ENCODE results near the gene PRKCE.

The PRKCE gene

DNA sequence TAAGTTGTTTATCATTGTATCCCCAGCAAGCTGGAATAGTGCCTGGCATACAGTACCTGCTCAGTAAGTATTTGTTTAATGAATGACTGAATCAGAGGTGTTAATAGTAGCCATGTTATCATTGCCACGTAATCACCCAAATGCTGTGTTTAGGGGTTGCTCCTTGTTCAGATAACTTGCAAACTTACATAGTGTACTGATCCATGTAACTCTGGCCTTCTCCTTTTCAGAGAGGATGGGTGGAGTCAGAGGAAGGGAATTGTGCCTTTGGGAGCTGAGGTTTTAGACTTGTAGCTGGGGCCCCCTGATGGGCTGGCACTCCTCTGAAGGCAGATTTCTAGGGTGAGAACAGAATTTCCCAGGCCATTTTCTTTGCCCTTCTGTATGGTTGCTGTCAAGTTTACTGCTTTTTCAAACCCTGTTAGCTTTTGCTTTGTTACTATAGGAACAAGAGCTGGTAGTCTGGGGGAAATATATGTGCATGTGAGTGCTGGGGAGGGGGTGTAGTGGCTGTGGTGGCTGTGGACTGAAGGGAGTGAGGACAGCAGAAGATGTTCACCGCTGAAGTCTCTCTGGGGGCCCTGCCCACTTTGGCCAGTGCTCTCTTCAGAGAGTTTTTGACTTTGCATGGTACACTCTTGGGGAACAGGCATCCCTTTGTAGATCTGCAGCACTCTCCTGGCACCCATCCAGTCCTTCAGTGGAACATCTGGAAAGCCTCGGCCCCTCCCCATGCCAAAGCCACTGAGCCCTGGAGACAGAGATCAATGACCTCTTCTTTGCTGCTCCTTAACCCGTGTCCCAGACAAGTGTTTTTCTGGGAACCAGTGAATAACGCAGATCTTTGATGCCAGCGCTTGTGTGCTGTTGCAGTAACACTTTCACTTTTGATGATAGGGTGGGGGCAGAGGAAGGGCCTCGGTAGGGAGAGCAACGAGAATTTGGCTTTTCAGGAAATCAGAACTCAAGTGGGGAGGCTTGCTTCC, 209.0 kb downstream of the PRKCE start:
- Histone ChIP-seq H3K9me3 (ENCODE audit: control insufficient read depth in 1 of 2, low read length in 2 of 2) (no peaks in the 10 kb centered on the region), H3K27ac (ENCODE audit: low read depth, low read length) (no peak overlapping the region), H3K36me3 (ENCODE audit: control insufficient read depth in 1 of 2, insufficient read depth in 2 of 2, low read length in 2 of 2) (no peaks in the 10 kb centered on the region), H3K4me3 (ENCODE audit: low read depth in 1 of 2, low read length in 2 of 2) (peak overlapping the region; percentile 44 to 46), H3K27me3 (ENCODE audit: control insufficient read depth in 1 of 2, insufficient read depth in 2 of 2, low read length in 2 of 2) (no peaks in the 10 kb centered on the region), H3K9ac (ENCODE audit: low read depth in 1 of 2, low read length in 2 of 2) (peak overlapping the region in 1 of 2 donors; percentile 21), H3K4me1 (ENCODE audit: control insufficient read depth in 1 of 2, insufficient read depth in 2 of 2, low read length in 2 of 2) (peaks cover 14 to 15% of the 10 kb centered on the region in 2 donors)

DNA sequence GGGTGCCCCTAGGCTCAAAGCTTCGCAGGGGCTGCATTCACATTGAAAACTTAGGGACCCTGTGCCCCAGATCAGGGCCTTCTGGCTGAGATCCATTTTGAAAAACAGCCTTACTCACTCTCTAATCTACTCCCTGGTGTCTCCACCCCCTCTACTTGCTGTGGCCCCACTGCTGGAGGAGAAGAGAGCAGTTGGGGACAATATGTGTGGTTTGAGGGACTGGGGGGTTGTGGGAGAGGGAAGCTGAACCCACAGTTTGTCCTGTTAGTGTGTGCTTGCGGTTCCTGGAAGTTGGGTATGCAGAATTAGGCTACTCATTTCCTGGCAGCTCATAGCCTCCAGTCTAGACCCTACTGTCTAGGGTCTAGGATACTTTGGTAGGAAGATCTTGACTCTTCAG, 211.4 kb downstream of the PRKCE start:
- Histone ChIP-seq H3K4me3 (ENCODE audit: low read depth in 1 of 2, low read length in 2 of 2) (no peak overlapping the region), H3K27me3 (ENCODE audit: control insufficient read depth in 1 of 2, insufficient read depth in 2 of 2, low read length in 2 of 2) (no peaks in the 10 kb centered on the region), H3K36me3 (ENCODE audit: control insufficient read depth in 1 of 2, insufficient read depth in 2 of 2, low read length in 2 of 2) (no peaks in the 10 kb centered on the region), H3K4me1 (ENCODE audit: control insufficient read depth in 1 of 2, insufficient read depth in 2 of 2, low read length in 2 of 2) (peaks cover 14 to 15% of the 10 kb centered on the region in 2 donors), H3K27ac (ENCODE audit: low read depth, low read length) (no peak overlapping the region), H3K9me3 (ENCODE audit: control insufficient read depth in 1 of 2, low read length in 2 of 2) (no peaks in the 10 kb centered on the region), H3K9ac (ENCODE audit: low read depth in 1 of 2, low read length in 2 of 2) (no peak overlapping the region)

DNA sequence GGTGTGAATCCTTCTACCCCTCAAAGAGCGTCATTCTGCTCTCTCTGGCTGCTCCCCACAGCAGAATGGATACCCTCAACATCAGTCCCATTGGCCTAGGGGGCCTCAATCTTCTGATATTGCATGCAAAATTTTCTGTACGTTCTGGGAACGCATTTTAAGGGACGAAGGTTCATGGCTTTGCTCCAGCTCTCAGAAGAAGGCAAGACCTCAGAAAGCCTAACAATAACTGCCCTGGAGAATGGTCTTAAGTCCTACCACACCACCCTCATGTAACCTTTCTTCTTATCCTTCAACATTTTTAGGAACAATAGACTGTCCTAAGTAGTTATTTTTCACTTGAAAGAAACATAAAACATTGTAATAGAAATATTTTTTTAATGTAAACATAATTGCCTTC, 212.6 kb downstream of the PRKCE start:
- no peak overlapping the region for H3K4me3 ChIP-seq (ENCODE audit: low read depth in 1 of 2, low read length in 2 of 2)
- H3K27me3 ChIP-seq (ENCODE audit: control insufficient read depth in 1 of 2, insufficient read depth in 2 of 2, low read length in 2 of 2), result no peaks in the 10 kb centered on the region
- H3K9me3 ChIP-seq (ENCODE audit: control insufficient read depth in 1 of 2, low read length in 2 of 2), result no peaks in the 10 kb centered on the region
- no peak overlapping the region for H3K9ac ChIP-seq (ENCODE audit: low read depth in 1 of 2, low read length in 2 of 2)
- H3K36me3 ChIP-seq (ENCODE audit: control insufficient read depth in 1 of 2, insufficient read depth in 2 of 2, low read length in 2 of 2), result no peaks in the 10 kb centered on the region
- H3K4me1 ChIP-seq (ENCODE audit: control insufficient read depth in 1 of 2, insufficient read depth in 2 of 2, low read length in 2 of 2), result peaks cover 14 to 15% of the 10 kb centered on the region in 2 donors
- H3K27ac ChIP-seq (ENCODE audit: low read depth, low read length), result no peak overlapping the region

DNA sequence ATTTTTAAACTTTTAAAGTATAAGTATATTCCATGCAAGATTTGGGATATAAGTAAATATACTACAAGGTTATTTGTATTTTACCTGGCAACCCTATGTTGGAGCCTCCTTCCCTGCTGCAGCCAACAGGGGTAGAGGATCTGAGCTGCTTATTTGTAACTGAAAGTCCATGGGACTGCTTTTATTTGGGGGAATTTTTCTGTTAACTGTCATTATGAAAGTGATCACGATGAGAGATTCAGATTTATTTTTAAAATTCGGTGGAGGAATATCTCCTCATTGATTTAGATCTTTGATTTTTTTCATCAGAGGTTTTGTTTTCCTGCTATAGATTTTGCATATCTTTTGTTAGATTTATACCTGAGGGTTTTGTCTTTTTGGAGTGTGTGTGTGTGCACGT, 215.9 kb downstream of the PRKCE start:
- H3K9ac ChIP-seq (ENCODE audit: low read depth in 1 of 2, low read length in 2 of 2), result no peak overlapping the region
- no peak overlapping the region for H3K27ac ChIP-seq (ENCODE audit: low read depth, low read length)
- no peak overlapping the region for H3K4me3 ChIP-seq (ENCODE audit: low read depth in 1 of 2, low read length in 2 of 2)
- H3K4me1 ChIP-seq (ENCODE audit: control insufficient read depth in 1 of 2, insufficient read depth in 2 of 2, low read length in 2 of 2), result peaks cover 0 to 4% of the 10 kb centered on the region in 2 donors
- H3K36me3 ChIP-seq (ENCODE audit: control insufficient read depth in 1 of 2, insufficient read depth in 2 of 2, low read length in 2 of 2), result no peaks in the 10 kb centered on the region
- H3K9me3 ChIP-seq (ENCODE audit: control insufficient read depth in 1 of 2, low read length in 2 of 2), result no peaks in the 10 kb centered on the region
- H3K27me3 ChIP-seq (ENCODE audit: control insufficient read depth in 1 of 2, insufficient read depth in 2 of 2, low read length in 2 of 2), result no peaks in the 10 kb centered on the region

DNA sequence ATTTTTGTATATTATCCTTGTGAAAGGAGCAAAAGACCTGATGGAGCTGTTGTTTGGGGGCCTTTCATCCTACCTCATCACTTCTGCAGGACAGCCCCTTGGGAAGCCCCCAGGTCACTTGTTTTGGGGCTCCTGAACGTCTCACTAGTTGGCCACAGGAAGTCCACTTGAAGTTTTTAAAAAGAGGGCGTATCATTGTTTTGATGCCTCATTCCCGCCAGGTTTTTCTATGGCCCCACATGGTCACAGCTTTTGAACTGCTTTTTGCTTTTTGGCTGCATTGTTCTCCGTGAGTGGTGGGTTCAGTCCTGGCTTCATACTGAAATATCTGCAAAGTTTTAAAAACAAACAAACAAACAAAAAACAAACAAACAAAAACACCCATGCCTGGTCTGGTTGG, 216.3 kb downstream of the PRKCE start:
- Histone ChIP-seq H3K4me3 (ENCODE audit: low read depth in 1 of 2, low read length in 2 of 2) (no peak overlapping the region), H3K27me3 (ENCODE audit: control insufficient read depth in 1 of 2, insufficient read depth in 2 of 2, low read length in 2 of 2) (no peaks in the 10 kb centered on the region), H3K9ac (ENCODE audit: low read depth in 1 of 2, low read length in 2 of 2) (no peak overlapping the region), H3K27ac (ENCODE audit: low read depth, low read length) (no peak overlapping the region), H3K9me3 (ENCODE audit: control insufficient read depth in 1 of 2, low read length in 2 of 2) (no peaks in the 10 kb centered on the region), H3K4me1 (ENCODE audit: control insufficient read depth in 1 of 2, insufficient read depth in 2 of 2, low read length in 2 of 2) (peaks cover 0 to 4% of the 10 kb centered on the region in 2 donors), H3K36me3 (ENCODE audit: control insufficient read depth in 1 of 2, insufficient read depth in 2 of 2, low read length in 2 of 2) (no peaks in the 10 kb centered on the region)

DNA sequence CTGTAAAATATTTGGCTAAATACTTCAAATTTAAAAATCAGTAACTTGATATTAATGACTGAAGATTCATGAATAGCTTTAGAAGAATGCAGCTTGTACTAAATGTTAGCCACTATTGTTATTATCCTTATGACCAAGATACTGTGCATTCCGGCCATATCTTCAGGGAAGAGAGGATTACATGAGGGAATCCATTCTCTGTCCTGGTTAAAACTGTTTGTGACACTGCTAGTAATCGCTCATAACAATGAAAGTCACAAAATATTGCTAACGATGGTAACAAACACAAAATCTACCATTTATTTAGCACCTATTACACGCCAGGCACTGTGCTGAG, 217.7 kb downstream of the PRKCE start:
- no peaks in the 10 kb centered on the region for H3K9me3 ChIP-seq (ENCODE audit: control insufficient read depth in 1 of 2, low read length in 2 of 2)
- H3K9ac ChIP-seq (ENCODE audit: low read depth in 1 of 2, low read length in 2 of 2), result no peak overlapping the region
- no peak overlapping the region for H3K27ac ChIP-seq (ENCODE audit: low read depth, low read length)
- H3K36me3 ChIP-seq (ENCODE audit: control insufficient read depth in 1 of 2, insufficient read depth in 2 of 2, low read length in 2 of 2), result no peaks in the 10 kb centered on the region
- no peaks in the 10 kb centered on the region for H3K27me3 ChIP-seq (ENCODE audit: control insufficient read depth in 1 of 2, insufficient read depth in 2 of 2, low read length in 2 of 2)
- H3K4me1 ChIP-seq (ENCODE audit: control insufficient read depth in 1 of 2, insufficient read depth in 2 of 2, low read length in 2 of 2), result peaks cover 0 to 13% of the 10 kb centered on the region in 2 donors
- H3K4me3 ChIP-seq (ENCODE audit: low read depth in 1 of 2, low read length in 2 of 2), result no peak overlapping the region

DNA sequence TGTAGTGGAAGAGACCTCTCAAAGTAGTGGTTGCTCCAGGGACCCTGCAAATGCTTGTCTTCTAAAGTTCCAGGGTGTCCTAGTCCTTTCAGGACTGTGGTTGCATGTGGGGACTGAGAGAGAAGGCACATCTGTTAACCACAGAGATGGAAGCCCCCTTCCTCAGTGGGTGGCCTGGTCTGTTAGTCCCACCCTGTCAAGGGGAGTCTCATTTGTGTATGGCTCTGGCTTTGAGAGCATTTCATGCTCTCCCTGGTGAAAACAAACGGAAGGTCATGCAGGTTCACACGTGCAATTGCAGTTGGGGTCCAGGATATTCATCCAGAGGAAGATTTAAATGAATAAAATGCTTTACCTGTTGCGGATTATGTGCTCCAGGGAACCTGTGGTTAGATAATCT, 219.6 kb downstream of the PRKCE start:
- no peak overlapping the region for H3K9ac ChIP-seq (ENCODE audit: low read depth in 1 of 2, low read length in 2 of 2)
- H3K36me3 ChIP-seq (ENCODE audit: control insufficient read depth in 1 of 2, insufficient read depth in 2 of 2, low read length in 2 of 2), result no peaks in the 10 kb centered on the region
- H3K27ac ChIP-seq (ENCODE audit: low read depth, low read length), result no peak overlapping the region
- no peaks in the 10 kb centered on the region for H3K27me3 ChIP-seq (ENCODE audit: control insufficient read depth in 1 of 2, insufficient read depth in 2 of 2, low read length in 2 of 2)
- H3K4me1 ChIP-seq (ENCODE audit: control insufficient read depth in 1 of 2, insufficient read depth in 2 of 2, low read length in 2 of 2), result peaks cover 0 to 21% of the 10 kb centered on the region in 2 donors
- H3K9me3 ChIP-seq (ENCODE audit: control insufficient read depth in 1 of 2, low read length in 2 of 2), result no peaks in the 10 kb centered on the region
- no peak overlapping the region for H3K4me3 ChIP-seq (ENCODE audit: low read depth in 1 of 2, low read length in 2 of 2)

DNA sequence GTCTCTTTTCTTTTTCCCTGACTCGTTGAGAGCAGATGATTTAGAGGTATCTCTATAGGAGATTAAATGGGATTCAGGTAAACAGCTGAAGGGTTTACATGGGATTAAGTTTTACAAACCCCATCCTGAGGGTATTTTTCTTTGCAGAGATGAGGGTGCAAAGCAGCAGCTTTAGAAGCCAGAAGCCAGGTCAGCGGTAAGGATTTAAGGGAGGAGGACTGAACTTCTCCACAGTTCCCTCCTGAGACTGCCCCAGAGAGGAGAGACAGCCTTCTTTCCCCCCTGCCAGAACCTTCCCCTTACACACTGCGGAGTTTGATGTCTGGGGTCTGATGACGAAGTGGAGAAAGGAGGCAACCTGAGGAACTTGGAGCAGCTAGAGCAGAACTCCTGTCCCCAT, 220.1 kb downstream of the PRKCE start:
- no peaks in the 10 kb centered on the region for H3K36me3 ChIP-seq (ENCODE audit: control insufficient read depth in 1 of 2, insufficient read depth in 2 of 2, low read length in 2 of 2)
- H3K9me3 ChIP-seq (ENCODE audit: control insufficient read depth in 1 of 2, low read length in 2 of 2), result peaks cover 0 to 5% of the 10 kb centered on the region in 2 donors
- no peaks in the 10 kb centered on the region for H3K27me3 ChIP-seq (ENCODE audit: control insufficient read depth in 1 of 2, insufficient read depth in 2 of 2, low read length in 2 of 2)
- H3K9ac ChIP-seq (ENCODE audit: low read depth in 1 of 2, low read length in 2 of 2), result no peak overlapping the region
- H3K27ac ChIP-seq (ENCODE audit: low read depth, low read length), result no peak overlapping the region
- peaks cover 0 to 21% of the 10 kb centered on the region in 2 donors for H3K4me1 ChIP-seq (ENCODE audit: control insufficient read depth in 1 of 2, insufficient read depth in 2 of 2, low read length in 2 of 2)
- no peak overlapping the region for H3K4me3 ChIP-seq (ENCODE audit: low read depth in 1 of 2, low read length in 2 of 2)

DNA sequence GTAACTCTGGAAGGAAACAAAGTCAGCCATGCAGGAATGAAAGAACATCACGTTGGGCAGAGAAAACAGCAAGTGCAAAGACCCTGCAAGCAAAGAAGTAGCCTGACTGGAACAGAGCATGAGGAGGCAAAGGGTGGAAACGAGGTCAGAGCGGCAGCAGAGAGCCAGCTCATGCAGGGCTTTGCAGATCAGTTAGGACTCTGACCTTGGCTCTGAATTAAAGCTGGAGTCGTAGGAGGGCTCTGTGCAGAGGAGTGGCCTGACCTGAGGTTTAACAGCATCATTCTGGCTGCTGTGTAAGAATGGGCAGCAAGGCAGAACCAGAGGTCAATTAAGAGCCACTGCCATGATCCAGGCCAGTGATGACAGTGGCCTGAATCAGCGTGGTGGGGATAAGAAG, 220.7 kb downstream of the PRKCE start:
- no peaks in the 10 kb centered on the region for H3K36me3 ChIP-seq (ENCODE audit: control insufficient read depth in 1 of 2, insufficient read depth in 2 of 2, low read length in 2 of 2)
- no peak overlapping the region for H3K9ac ChIP-seq (ENCODE audit: low read depth in 1 of 2, low read length in 2 of 2)
- H3K9me3 ChIP-seq (ENCODE audit: control insufficient read depth in 1 of 2, low read length in 2 of 2), result peaks cover 0 to 6% of the 10 kb centered on the region in 2 donors
- H3K27me3 ChIP-seq (ENCODE audit: control insufficient read depth in 1 of 2, insufficient read depth in 2 of 2, low read length in 2 of 2), result no peaks in the 10 kb centered on the region
- peaks cover 0 to 21% of the 10 kb centered on the region in 2 donors for H3K4me1 ChIP-seq (ENCODE audit: control insufficient read depth in 1 of 2, insufficient read depth in 2 of 2, low read length in 2 of 2)
- H3K27ac ChIP-seq (ENCODE audit: low read depth, low read length), result no peak overlapping the region
- no peak overlapping the region for H3K4me3 ChIP-seq (ENCODE audit: low read depth in 1 of 2, low read length in 2 of 2)

DNA sequence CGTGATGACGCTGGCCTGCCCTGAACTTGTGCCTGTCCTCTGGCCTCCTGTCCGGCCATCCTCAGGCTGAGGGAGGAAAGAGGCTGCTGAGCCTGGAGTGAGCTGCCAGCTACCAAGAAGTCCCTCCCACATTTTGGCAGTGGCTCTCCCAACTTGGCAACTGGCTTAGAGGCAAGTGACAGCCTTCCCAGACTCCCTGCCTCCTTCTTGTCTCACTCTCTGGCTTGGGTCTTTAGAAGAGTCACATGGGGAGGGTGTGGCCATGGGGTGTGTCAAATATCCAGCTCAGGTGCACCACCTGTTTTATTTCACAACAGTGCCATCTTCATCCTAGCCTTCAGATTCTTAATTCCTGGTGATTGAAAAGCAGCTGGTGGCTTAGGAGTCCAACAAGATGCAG, 222.9 kb downstream of the PRKCE start:
- Histone ChIP-seq H3K9me3 (ENCODE audit: control insufficient read depth in 1 of 2, low read length in 2 of 2) (peaks cover 0 to 6% of the 10 kb centered on the region in 2 donors), H3K9ac (ENCODE audit: low read depth in 1 of 2, low read length in 2 of 2) (no peak overlapping the region), H3K27me3 (ENCODE audit: control insufficient read depth in 1 of 2, insufficient read depth in 2 of 2, low read length in 2 of 2) (no peaks in the 10 kb centered on the region), H3K36me3 (ENCODE audit: control insufficient read depth in 1 of 2, insufficient read depth in 2 of 2, low read length in 2 of 2) (no peaks in the 10 kb centered on the region), H3K27ac (ENCODE audit: low read depth, low read length) (no peak overlapping the region), H3K4me3 (ENCODE audit: low read depth in 1 of 2, low read length in 2 of 2) (no peak overlapping the region), H3K4me1 (ENCODE audit: control insufficient read depth in 1 of 2, insufficient read depth in 2 of 2, low read length in 2 of 2) (peaks cover 0 to 21% of the 10 kb centered on the region in 2 donors)
